RPMI7951 (cell line): Measurements from ENCODE around the gene OMD. TPM values are rescaled to one million over a fixed set of nuclear protein-coding genes. Genes with fewer than 3 reads are reported as not detected.
A peak's percentile ranks its signal among the peaks of the same experiment; 100 is the strongest.

Experiments used
- DNase-seq: peaks from one replicate; pipeline ENCODE4 v3.0.0-alpha.2; 2012; ENCODE audit warnings: low read depth
- total RNA-seq: library from RNA; depleted of rRNA; stranded (reverse); fragments of >200 nt; shearing (Covaris generic); gene quantifications from 2 replicates; pipeline ENCODE4 v1.2.3, GENCODE V29; 2014; rRNA removed

The OMD gene, protein sequence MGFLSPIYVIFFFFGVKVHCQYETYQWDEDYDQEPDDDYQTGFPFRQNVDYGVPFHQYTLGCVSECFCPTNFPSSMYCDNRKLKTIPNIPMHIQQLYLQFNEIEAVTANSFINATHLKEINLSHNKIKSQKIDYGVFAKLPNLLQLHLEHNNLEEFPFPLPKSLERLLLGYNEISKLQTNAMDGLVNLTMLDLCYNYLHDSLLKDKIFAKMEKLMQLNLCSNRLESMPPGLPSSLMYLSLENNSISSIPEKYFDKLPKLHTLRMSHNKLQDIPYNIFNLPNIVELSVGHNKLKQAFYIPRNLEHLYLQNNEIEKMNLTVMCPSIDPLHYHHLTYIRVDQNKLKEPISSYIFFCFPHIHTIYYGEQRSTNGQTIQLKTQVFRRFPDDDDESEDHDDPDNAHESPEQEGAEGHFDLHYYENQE
- total RNA-seq = not detected in 2 replicates

DNA sequence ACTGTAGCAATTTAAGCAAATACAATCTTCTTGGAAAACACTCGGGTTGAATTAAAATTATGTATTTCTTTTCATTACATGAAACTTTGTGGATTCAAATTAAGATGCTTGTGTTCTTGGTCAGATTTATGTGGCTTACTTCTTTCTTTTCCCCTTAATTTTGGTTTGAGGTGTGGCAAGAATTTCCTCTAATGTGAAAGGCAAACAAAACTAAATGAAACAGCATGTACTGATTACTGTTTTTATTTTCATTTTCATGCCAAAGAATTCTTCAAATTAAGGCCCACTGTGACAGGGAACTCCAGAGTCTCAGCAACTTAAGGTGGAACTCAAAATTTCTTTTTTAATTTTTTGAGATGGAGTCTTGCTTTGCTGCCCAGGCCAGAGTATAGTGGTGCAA lies at the start of gene OMD:
Gene OMD (minus strand): TSS at position 132 of the 400 bp plus-strand sequence. CDS start 6,913 bp downstream, outside the sequence.
- DNase-seq = no peak

DNA sequence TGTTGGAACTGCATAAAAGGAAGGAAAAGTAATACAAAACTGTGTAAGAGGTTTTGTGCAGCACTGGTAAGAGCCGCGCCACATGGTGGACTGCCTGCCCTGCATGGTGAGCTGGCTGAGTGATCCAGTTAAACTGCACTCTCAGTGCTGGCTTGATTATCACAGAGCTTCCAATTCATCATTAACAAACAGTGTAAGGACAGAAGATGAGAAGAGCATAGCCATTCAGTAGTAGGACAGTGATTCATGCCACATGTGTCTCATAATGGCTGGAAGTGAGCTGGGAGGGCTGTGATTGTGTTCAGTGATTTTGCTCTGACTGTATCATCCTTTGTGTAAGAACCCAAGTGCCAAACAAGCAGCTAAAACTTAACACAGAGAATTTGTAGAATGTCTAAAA lies 43.9 kb upstream of the OMD start:
- peak; percentile 38 for DNase-seq

DNA sequence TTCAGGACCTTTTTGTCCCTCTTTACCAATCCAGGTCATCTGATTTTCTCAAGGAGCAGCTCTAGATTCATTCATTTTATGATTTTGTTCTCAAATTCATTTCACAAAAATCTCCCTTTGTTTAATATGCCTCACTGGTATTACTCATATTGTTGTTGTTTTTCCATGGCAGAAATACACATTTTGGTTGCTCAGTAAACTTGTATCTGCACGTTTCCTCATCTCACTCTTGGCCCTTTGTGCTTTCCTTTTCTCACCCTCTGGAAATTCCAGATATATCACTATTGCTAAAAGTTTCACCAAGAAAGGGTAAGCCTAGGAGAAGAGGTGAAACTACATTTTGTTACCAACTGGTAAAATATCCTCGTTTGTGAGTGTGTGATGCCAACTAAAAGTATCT lies 43.2 kb upstream of the OMD start:
- no peak for DNase-seq

DNA sequence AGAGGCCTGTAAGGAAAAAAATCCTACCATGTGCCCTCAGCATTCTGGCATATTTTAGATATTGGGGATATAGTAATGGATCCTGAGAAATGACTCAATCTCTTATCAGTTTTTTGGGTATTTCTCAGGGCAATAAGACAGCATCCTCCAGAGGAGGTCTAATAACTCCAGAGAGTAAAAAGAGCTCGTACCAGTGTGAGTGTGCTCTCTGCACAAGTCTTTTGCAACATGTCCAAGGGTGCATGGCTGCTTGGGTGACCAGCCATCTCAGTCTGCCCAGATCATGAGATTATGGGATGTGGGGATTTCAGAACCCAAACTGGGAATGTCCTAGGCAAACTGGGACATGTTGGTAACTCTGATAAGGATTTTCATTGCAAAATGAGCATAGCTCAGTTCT lies 42.8 kb upstream of the OMD start:
- DNase-seq = no peak

DNA sequence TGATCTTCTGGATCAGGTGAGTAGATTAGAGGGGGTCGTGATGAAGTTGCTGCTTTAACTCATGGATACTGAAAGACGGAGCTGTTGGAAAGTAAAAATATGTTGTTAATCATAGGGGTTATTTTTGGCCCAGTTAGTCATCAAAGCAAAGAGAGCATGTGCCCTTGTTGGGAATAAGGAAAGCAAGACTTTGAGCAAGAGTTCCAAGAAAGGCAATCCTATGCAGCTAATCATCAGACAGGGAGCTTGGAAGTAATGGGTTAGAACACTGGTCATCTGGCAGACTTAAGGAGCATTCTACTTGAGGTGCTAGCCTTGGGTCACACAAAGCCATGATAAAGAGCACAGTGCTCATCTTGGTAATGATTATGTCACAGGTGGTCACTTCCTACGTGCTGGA lies 39.7 kb upstream of the OMD start:
- peak; percentile 81 for DNase-seq

DNA sequence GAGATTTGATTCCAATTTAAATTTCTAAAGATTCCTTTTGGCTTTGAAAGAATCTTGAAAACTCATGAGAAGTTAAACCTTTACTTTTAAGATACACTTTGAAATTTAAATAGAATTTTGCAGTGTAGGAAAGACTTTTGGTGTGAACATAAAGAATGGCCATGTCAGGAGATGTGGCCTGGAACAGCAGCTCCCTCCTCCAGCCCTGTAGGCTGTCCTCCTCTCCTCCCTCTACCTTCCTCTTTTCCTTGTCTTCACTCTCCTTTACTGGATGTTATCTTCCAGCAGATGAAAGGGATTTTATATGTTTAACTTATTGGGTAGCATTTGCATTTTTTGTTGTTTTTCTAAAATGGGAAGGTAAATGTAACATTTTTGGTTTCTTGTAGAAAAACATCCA lies 39.1 kb upstream of the OMD start:
- no peak for DNase-seq

DNA sequence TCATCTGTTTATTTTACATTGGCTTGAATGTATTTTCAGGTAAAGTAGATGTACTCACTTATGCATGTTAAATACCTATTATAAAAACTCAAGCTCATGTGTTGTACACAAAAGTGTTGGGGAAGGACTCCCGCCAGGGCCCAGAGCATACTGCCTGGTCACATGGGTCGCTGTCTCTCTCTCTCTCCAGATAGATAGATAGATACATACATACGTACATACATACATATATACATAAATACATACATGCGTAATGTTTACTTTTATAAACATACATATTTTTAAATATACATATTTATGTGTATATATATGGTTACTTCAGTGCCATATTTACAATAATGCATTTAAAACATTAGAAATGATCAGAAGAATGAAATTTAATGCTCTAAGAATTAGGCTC lies 33.3 kb upstream of the OMD start:
- DNase-seq = no peak

DNA sequence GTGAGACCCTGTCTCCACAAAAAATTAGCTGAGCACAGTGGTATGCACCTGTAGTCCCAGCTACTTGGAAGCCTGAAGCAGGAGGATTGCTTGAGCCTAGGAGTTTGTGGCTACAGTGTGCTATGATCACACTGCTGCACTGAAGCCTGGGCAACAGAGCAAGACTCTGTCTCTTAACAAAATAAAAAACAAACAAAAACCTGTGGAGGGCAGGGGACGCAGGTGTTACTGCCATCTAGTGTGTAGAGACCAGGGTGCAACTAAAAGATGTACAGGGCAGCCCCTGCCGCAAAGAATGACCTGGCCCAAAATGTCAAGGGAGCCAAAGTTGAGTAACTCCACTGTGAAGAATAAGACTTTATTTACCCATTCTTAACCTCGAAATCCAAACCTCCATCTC lies 30.9 kb upstream of the OMD start:
- no peak for DNase-seq

DNA sequence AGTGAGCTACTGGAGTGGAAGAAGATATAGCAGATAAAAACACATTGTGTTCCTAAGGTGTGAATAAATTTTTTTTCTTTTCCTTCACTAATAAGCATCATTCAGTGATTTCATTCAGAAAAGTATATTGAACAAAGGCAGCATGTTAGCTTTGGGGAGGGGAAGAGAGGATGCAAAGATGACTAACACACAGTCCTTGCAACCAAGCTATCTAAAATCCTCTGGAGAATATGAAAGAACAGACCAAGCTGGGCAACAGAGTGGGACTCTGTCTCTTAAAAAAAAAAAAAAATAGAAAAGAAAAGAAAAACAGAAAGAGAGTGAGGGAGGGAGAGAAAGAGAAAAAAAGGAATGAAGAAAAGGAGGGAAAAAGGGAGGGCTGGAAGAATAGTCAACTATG lies 22.3 kb upstream of the OMD start:
- no peak for DNase-seq

DNA sequence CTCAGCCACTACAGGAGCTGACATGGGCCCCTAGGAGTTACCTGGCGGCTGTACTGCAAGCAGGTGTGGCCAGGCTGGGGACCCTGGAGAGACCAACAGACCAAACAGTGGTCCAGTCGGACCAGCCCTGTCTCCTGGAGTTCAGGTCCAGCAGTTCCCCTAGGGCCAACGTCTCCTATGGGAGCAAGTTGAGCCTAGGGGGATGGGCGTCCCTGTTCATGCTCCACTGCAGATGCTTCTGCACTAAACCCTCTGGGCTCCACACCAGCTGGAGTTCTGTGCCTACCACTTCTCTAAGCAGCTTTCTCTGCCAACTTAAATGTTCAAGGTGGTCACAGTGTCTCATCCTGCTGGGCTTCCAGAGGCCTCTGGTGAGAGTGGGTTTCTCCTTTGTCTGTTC lies 20.6 kb upstream of the OMD start:
- no peak for DNase-seq

DNA sequence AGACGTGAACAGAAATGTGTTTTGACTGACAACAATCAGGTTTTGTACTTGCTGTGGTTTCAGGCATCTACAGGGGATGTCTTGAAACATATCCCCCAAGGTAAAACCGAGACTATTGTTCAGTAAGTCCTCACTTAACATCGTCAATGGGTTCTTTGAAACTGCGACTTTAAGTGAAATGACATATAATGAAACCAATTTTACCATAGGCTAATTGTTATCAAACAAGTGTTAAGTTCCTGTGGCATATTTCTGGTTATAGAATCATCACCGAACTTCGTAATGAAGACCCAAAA lies 16.4 kb upstream of the OMD start:
- DNase-seq = no peak

DNA sequence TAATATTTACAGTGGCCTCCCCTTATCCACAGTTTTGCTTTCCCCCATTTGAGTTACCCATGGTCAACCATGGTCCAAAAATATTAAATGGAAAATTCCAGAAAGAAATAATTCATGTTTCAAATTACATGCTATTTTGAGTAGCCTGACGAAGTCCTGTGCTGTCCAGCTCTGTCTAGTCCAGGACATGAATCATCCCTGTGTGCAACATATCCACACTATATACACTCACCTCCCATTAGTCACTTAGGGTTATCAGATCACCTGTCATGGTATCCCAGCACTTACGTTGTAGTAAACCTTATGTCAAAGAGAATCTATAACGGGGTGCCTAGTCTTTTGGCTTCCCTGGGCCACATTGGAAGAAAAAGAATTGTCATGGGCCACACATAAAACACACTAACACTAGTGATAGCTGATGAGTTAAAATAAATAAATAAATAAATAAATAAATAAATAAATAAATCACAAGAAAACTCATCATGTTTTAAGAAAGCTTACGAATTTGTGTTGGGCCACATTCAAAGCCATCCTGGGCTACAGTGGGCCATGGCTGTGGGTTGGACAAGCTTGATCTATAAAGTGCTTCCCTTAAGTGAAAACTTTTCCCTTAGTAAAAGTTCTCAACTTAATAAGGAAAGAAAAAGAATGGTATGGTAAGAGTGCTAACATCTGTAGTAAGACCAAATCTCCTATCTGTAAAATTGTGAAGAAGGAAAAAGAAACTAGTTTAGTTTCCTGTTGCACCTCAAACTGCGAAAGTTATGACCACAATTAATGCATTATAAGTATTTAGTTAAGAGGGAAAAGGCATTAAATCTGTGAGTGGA lies 15.9 kb upstream of the OMD start:
- peak; percentile 37 for DNase-seq

DNA sequence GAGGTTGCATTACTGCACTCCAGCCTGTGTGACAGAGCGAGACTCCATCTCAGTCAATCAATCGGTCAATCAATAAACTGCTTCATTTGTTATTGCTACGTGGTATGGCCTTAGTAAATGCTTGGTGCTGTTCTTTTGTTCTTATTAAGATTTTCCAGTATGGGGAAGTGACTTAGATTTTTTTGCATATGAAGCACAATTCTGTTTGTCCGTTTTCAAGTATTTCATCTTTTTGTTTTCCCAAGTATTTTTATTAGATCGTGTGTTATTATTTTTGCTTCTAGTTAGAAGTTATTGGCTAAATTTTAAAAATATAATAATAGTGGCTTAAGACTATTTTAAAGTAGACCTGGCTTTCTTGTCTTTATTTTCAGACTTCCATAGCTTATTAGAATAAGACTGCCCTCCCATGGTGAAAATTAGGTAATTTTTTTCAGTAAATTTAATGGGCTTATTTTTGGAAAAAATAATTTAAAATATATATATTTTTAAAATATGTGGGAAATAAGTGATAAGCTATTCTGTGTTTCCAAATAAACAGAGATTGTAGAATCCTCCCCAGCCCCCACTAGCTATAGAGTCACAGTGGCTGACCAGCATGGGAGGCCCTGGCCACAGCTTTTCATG lies 14.7 kb upstream of the OMD start:
- DNase-seq = peak; percentile 9

DNA sequence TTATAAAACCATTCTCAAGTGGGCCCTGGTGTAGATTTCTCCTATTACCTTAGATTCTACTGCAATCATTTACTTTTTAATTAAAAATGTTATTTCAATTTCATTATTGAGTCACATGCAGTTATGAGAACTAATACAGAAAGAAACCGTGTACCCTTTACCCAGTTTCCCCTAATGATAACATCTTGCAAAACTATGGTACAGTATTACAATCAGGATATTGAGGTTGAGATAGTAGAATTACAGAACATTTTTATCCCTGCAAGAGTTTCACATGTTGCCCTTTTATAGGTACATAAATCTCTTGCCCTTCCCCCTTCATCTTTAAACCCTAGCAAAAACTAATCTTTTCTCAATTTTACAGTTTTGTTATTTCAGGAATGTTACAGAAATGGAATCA lies 11.0 kb upstream of the OMD start:
- no peak for DNase-seq

DNA sequence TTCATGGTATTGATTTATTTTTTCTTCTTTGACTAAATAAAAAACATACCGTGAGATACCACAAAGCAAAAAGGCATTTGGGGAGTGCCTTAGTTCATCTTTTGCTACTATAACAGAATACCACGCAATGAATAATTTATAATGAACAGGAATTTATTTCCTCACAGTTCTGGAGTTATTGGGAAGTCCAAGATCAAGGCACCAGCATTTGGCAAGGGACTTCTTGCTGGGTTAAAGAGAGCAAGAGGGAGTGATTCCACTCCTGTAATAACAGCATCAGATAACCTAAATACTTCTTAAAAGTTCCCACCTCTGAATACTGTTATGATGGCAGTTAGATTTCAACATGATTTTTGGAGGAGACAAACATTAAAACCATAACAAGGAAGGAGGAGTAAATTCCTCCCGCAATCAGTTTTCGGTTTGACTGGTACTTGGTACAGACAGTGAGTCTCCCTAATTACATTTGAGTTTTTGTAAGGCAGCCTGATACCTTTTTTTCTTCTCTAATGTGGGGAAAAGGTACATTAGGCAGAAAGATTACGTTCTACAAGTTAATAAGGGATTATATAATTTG lies 8.8 kb upstream of the OMD start:
- DNase-seq = no peak

DNA sequence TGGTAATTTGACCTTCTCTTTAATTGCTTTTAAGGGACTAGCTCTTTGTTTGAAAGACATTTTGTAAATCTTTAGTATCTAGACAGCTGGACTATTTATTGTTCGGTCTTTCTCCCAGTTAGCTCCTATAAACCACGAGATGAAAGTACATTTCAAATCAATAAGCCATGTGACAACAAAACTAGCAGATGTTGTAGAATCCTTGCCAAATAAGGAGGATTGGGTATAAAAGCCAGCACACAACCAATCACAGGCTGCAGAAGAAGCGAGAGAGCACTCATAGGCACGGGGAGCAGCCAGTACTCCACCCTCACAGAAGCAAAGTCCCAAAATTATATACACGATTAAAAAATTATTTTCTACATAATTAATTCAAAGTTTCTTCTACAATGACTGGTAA lies 8.1 kb upstream of the OMD start:
- DNase-seq = no peak

DNA sequence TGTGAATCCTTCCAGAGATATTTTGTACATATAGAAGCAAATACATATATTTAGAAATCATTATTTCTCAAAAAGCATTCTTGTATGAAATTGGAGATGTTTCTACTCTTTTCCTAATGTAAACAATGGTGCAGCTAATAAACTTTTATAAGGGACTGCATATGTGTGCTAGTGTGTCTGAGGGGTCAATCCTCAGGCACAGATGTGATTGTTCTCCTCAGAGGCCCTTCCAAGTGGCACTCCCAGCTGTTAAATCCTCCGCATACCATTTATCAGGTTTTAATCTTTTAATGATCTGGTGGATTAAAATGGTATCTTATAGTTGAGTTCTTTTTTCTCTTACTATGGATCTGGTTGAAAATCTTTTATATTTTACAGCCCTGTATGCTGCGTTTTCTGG lies 5.6 kb upstream of the OMD start:
- no peak for DNase-seq

DNA sequence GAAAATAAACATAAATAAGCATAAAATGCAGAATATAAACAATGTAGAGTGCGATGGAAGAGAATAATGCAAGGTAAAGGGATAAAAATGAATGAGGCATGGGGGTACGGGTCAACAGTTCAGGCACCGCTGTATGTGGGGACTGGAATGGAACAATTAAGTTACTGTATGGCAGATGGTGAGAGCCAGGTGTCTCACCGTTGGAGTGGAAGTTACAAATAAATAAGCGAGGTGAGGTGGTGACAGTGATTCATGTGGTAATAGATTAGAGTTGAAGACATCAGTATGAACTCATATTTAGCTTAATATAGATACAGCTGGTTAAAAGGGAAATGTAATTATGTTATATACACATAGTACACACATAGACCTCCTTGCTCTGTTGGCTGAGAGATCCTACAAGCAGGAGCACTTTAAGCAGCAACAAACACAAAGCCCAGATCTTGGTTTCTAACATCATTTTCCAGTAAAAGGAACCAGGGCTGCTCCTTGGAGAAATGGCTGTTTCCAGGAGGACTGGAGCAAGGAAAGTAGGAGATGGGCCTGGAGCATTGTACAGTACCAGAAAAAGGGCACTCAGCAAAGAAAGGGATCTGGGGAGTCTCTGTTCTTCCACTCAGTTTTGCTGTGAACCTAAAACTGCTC lies 2.4 kb upstream of the OMD start:
- DNase-seq = no peak

DNA sequence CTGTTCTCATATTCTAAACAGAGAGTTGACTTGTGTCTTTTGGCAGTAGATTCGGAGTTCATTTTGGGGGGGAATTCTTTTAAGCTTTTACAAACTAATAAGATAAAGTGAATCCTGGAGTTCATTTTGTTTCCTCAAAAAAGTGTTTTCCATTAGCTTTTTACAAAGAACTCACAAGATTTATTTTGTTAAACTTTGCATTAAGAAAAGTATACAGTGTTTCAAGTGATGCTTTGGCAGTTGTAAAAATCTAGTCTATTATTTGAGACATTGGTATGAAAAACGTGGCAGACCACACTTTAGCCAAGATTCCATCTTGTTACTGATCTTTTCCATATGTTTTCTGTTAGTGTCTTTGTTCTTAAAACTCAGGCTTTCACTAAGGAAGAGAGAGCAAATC lies 1.2 kb upstream of the OMD start:
- DNase-seq = peak; percentile 8

DNA sequence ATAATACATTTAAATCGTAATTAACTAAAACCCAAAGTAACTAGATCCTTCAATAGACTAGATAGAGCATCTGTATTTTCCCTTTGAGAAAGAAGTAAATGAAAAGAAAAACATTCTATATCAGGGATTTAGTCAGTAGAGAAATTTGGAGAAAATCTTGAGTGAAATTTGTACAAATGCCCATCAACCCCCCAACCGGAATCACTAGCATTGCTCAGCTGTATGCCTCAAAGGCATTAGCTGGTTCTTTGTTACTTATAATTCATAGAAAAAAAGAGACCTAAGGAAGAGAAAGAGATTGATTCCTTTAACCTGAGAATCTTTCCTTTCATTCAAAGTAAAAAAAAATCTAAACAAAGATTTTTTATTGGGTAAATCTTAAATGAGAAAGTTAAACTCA lies 659 bp downstream of the OMD start:
- no peak for DNase-seq

DNA sequence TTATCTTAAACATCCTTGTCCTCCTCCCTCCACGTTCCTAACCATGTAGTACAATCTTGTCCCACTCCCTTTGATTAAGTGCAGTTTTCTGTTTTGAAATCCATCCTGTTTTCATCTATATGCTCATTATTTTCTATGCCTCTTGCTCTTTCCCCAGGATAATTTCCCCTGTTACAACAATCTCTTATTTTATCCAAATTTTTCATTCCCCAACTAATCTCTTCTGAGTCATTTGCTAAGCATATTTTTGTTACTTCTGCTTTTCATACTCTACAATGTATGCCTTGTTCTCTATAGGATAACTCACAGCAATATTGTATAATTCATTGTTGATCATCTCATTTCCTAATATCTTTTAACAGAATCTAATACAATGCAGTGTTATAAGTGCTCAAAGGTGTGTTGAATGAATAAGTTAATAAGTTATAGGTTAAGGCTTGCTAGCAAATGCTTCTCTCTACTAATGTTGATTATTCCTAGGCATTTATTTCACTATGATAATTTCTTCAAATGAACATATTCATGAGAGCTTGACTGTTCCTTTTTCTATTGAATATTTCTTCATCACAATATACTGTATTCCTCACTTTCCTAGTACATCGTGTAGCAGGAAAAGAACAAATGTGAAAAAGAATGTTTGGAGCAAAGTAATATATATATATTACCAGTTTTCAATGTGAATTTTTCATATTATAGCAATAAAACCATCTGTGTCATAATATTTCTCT lies 1.5 kb downstream of the OMD start:
- DNase-seq = no peak
